ENCODE data around the gene ITPR1. TPM values are rescaled to one million over a fixed set of nuclear protein-coding genes. Genes with fewer than 3 reads are reported as not detected.

ITPR1 gene
- polyA plus RNA-seq, 1 donor = 16.4 TPM

DNA sequence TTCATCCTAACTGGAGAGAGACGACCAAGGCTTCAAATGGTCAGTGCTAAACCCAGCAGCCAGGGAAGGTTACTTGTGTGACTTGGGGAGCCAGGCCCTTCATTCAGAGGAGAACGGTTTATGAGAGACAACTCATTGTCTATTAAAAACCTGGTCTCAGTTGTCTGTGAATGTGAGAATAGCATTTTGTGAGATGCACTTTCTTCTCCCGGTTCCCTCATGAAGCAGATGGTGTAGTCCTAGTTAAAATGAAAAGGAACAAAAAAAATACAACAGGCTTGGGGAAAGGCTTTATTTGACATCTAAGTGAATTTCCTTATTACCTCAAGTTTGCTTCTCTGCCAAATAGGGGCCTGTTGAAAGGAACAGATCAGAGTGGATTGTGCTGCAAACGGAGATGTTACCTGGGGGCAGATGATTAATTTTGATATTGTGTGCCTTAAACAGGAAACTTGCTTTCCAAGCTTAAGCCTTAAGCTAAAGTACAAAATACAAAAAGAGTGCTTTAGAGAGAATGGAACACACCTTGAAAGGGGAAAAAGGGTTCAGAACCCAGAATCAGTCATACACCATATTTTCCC lies 283.3 kb downstream of the ITPR1 start:
- no peak for DNase-seq (ENCODE audit: low read depth)

DNA sequence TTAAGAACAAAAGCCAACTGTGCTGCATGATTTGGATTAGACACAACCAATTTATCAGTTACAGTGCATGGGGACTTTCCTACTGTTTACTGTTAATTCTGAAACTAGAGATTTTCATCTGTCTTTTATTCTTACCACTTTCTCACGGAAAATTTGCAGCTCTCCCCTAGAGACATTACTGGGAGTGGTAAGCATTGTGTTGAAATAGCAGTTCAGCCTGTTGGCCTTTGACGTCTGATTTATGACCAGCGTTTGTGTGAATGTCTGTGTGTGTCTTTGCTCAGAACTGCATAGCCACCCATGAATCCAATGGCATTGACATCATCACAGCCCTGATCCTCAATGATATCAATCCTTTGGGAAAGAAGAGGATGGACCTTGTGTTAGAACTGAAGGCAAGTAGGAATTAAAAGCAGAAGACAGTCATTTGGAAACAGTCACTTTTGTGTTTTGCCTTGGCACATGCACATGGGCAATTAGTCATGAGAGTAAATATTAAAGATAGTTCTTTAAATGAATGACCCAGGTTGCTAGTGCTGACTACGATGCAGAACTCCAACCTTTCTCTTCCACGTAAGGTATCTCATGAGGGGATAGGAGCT lies 283.9 kb downstream of the ITPR1 start:
- DNase-seq (ENCODE audit: low read depth) = no peak

DNA sequence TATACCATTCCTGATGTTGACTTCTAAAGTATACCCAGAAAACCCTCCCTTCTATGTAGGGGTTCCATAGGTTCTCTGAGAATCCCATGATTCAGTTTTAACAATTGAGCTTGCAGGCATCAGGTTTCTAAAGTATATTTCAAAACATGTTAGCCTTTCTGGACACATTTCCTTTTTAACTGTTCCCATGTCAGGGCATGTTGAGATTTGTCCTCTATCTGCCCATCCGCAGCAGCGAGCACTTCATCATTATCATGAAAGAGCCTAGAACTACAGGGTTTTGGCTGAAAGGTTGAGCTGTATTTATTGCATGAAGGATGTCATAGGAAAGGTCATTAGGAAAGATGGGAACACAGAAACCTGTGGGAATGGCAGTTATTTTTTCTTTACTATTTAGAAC lies 285.0 kb downstream of the ITPR1 start:
- no peak for DNase-seq (ENCODE audit: low read depth)

DNA sequence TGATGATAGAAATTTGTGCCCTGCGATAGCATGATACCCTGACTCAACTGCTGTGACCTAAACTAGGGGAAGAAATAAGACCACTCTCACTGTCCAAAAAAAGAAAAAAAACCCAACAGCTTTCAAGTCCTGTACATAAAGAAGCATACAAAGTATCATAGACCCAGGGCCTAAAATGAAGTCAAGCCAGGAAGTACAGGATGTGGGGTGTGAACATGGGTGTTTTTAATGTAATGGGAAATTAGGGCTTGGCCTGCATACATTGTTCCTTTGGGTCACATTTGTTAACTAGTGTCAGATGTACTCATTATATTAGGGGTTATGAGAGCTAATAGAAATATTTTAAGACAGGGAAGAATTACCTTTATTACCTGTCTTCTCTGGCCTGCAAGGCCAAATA lies 285.6 kb downstream of the ITPR1 start:
- no peak for DNase-seq (ENCODE audit: low read depth)

DNA sequence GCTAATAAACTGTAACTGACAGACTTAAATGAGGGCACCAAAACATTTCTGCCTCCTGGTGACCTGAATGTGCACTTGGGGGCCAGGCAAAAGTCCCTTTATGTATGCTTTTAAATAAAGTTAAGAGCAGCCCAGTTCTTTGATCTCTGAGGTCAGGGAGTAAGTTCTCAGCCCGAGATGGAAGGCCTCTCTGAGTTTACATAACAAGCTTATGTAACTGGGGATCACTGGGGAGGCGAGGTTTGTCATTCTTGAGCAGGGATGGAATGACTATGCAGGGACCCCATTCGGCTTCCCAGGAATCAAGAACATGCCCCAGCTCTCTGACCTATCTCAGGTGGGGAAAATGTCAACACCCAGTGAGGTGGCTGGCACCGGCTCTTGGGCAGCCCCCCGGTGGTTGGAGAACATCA lies 287.4 kb downstream of the ITPR1 start:
- DNase-seq (ENCODE audit: low read depth) = no peak

DNA sequence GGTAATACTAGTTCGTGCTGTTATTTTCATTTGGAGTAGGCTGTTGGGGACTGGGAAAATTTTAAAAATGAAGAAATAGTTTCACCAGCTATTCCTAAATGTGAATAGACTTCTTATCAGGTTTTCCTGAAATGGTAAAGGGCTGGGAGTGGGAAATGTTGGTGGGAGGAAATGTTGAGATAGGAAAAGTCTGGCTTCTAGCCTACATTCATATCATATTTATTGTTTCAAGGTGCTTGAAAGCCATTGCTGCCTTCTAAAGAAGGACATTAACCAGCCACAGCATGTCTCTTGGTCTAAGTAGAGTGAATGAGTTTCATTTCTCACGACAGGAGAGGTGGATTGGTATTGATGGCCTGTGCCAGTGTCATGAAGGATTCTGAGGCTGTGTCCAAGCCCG lies 288.9 kb downstream of the ITPR1 start:
- DNase-seq (ENCODE audit: low read depth) = no peak

DNA sequence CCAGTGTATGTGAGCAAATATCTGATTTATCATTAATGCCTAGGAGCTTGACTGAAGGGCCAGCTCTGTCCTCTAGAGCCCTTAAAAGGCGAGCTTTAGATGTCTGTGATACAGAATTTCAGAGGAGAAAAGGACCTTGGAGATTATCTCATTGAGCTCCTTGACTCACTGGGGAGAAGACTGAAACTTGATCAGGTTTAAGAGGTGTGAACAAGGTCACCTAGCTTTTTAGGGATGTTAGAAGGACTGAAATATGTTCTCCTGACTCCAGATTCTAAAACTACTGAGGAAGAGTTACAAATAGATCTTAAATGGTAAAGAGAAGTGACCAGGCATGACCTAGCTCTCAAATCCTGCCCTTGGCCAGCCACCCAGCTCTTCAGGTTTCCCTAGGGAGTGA lies 292.4 kb downstream of the ITPR1 start:
- DNase-seq (ENCODE audit: low read depth) = no peak

DNA sequence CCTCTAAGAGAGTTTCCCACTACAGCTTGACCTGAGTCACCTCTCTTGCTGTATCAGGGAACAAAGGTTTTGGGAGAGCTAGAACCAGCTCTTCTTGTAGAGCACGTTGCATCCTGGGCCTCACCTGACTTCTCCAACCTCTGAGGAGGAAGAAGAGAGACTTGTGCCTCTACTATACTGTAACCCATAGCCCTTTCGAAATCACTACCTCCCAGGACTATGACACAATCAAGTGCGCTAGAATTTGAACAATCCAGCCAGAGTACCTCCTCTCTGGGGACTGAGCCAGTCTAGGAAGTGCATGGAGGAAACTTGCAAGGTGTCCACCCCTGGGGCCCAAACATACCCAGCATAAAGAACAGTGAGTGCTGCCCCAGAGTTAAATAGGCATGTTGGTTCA lies 293.3 kb downstream of the ITPR1 start:
- DNase-seq (ENCODE audit: low read depth) = no peak

DNA sequence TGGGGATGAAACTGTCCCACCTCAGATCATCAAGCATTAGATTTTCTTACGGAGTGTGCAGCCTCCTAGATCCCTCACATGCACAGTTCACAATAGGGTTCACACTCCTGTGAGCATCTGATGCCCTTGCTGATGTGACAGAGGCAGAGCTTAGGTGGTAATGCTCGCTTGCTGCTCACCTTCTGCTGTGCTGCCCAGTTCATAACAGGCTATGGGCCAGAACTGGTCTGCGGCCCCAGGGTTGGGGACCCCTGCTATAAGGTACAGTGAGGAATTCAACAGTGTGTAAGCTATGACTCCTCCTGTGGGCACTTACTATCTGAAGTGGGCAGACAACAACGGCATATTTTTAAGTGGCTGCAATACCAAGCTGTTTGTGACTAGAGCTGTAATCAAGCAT lies 298.2 kb downstream of the ITPR1 start:
- DNase-seq (ENCODE audit: low read depth) = no peak

DNA sequence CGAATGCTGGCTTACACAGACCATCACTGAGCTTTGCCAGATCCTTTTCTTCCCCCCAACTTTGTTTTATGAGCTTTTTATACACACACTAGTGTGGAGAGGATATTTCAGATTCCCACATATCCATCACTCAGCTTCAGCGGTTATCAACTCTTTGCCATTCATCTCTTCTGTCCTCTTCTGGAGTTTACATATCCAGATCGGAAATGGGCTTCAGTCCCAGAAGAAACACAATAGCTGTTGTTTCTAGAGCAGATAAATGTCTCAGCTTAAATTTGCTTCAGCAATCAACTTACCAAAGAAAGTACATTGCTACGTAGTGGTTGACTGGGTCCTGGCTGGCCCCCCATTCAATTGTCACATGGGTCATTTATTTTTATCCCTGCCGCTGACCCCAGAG lies 300.2 kb downstream of the ITPR1 start:
- no peak for DNase-seq (ENCODE audit: low read depth)

DNA sequence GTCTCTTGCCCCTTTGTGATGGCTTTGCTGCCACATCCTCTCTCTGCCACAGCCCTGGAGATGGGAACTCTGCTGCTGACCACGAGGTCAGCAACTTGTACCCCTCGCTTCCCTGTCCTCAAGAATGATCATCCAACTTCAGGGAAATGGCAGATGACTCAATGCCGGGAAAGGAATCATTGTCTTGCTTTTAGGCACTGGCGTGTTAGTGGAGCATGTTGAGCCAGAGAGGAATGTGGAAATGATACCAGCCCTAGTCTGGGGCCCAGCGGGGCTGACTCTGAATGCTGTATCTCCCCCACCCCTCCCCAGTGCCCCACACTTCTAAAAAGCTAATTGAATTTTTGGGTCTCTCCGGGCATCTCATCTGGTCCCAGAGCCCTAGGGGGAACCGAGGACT lies 301.2 kb downstream of the ITPR1 start:
- DNase-seq (ENCODE audit: low read depth) = no peak

DNA sequence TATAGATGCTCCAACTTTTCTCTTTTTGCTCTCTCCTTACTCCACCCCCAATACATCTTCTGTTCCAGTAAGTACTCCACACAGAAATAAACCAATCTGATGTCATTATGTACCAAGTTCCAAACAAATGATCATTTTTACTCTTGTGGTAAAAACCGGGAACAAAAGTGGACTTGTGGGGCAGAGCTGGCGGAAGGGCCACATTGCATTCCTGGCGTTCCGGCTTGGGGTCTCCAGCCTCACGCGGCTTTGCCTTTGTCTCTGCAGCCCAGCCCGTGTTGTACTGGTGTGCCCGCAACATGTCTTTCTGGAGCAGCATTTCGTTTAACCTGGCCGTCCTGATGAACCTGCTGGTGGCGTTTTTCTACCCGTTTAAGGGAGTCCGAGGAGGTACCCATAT lies 301.6 kb downstream of the ITPR1 start:
- DNase-seq (ENCODE audit: low read depth) = no peak

DNA sequence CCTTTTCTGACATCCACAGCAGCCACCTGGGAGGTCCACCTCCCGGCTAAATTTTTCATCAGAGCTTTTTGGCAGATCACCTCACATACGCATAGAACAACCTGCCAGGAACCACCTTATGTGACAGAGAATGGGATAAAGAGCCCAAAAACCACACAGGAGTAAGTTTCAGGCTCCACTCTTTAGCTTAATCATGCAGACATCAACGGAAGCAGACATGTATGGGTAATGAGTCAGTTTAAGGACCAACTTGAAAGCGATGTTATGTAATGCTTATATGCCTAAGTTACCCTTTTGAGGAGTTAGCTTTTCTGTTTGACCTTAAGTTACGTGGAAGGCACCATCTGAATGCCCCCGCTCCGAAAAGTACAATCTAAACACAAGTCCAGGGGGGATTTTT lies 302.8 kb downstream of the ITPR1 start:
- DNase-seq (ENCODE audit: low read depth) = no peak

DNA sequence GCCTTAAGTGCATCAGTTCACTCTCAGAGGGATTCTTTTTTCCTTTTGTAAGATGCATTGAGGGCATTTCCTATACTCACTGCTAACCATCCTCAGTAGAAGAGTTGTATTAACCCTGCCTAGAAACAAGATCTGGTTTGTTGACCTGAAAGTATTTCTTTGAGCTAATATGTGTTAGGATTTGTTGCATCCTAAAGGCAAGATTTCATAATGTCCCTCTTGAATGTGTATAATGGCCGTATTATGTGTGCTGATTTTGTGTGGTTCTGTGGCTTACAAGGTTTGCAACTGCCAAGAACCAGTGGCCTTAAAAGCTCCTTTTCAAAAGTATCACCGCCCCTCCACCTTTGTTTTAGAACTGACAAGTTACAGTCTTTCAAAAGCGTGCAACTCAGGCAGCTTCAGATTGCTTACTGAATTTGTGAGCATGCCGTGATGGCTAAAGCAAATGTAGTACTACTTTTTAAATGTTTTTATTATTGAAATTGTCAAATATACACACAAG lies 304.1 kb downstream of the ITPR1 start:
- DNase-seq (ENCODE audit: low read depth) = no peak

DNA sequence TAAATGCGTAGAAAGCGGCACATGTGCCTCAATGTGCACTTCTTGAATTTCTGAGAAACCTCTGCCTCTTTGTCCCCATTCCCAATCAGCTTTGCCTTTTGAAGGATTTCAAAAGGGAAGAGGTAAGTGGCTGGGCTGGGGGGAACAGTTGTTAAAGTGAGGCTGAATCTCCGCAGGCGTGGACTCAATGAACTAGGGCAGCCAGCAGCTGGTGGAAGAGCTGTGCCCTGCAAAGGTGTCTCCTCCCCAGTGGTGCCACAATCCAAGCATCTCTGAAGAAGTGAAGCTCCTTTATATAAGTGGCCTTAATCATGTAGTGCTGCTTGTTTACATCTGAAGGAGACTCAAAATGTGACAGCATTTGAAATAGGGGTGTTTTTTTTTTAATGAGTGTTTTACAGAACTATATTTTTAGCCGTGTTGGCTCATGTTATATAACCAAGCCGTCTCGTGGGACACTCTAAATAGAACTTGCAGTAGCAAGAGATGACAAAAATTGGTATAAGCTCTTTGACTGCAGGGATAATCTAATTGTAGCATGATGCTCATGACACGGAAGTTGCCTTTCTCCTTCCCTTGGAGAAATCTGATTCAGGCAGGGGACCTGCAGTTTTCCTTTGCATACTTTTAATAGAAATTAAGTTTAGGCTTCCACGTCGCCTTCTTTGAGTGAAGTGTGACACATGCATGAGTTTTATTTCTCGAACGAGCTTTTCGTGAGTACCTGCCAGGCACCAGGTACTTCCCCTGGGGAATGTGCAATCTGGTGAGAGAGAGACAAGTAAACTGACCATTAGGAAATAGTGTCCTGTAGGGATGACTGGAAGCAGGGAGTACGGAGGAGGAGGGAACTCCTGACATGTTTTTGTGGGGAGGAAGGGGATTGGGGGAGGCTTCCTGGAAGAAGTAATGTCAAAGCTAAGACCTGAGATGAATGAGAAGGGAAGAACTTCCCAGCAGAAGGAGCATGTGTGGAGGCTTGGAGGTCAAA lies 306.4 kb downstream of the ITPR1 start:
- DNase-seq (ENCODE audit: low read depth) = no peak

DNA sequence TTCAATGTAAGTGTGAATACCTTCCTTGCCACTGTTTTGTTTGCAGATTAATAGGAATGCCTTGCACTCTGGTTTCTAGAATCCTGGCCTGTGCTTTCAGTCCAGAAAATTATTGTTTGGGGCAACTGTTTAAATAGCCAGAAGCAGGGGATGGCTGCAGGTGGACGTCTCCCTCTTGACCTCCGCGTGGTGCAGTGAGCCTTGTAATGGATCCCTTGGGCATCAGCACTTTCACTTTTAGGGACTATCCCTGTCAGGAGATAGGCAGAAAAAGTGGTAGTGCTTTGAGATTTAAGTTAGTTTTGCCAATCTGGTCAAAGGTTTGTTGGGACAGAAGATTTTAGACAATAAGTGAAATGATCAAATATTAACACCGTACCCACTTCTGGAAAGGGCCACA lies 307.4 kb downstream of the ITPR1 start:
- DNase-seq (ENCODE audit: low read depth) = no peak

DNA sequence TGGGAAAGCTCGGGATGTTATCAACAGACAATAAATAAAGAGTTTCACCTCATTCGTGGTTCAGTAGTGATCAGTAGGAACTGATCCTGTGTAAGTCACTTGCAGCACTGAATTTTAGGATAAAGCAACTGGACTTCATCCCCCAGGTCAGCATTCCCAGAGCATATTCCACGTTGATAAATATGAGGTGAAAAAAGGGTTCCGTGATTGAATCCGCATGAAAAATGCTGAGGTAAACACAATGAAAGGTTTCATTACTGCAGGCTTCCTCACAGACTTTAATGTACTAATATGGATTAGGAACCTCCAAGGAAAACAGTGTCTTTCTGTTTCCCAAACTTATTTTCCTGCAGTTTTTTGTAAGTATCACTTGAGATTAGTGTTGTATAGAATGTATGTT lies 308.7 kb downstream of the ITPR1 start:
- no peak for DNase-seq (ENCODE audit: low read depth)

DNA sequence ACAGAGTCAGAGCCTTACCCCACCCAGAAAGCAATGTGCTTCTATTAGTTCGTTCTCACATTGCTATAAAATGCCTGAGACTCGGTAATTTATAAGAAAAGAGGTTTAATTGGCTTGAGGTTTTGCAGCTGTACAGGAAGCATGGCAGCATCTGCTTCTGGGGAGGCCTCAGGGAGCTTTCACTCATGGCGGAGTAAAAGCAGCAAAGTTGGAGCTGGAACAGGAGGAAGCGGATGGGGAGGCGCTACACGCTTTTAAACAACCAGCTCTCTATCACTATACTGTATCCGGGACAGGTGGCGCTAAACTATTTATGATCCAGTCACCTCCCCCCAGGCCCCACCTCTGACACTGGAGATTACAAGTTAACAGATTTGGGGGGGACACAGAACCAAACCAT lies 309.8 kb downstream of the ITPR1 start:
- no peak for DNase-seq (ENCODE audit: low read depth)

DNA sequence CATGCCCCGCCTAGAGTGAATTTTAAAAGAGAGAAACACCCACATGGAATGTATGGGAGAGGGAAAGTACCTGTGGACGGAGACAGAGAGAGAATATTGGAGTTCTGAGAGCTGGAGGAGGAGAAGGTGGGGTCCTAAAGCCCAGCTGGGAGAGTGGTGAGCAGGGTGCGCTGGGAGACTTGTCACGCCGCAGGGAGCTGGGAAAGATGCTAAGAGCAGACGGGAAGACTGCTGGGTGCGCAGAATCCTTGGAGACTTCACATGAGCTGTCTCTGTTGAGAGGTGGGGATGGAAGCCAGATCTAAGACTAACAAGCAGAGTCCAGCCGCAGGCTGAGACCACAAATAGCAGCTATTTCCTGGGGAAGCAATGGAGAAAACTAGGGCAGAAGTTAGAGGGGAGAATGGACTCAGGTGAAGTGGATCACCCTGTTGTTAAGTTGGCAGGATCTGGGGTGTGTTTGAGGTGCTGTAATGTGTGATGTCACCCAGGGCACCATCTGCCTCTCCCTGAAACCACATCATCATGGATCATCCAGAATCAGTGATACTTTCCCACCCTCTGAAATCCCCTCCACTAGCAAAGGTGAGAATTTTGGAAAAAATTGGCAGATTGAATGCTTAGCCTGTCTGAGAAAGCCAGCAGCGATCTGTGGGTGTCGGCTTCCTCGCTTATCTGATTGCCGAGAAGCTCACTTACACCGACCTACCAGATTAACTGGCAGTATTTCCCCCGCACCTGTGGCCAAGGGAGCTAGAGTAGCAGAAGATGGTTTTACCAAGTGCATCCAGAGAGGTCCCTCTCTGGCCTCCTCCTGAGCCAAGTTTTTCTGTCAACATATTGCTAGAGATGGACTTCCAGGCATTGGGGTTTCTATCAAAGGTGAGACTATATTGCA lies 311.3 kb downstream of the ITPR1 start:
- no peak for DNase-seq (ENCODE audit: low read depth)

DNA sequence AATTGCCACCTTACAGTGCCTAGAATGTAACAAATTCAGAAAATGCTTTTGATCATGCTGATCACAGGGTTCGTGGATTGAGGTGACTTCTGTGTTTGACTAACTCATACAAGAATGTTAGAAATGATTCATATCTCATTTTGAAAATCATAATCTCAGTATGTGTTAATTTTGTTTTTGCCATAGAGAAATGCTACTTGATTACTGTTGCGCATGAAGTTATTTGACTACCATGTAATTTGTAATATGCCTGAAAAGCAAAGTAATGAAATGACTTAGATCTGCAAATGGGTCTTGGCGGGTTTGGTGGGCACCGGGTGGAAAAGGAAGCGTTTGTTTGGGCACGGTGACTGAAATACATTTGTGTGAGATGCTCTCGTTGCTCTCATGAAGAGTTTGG lies 312.5 kb downstream of the ITPR1 start:
- DNase-seq (ENCODE audit: low read depth) = no peak

DNA sequence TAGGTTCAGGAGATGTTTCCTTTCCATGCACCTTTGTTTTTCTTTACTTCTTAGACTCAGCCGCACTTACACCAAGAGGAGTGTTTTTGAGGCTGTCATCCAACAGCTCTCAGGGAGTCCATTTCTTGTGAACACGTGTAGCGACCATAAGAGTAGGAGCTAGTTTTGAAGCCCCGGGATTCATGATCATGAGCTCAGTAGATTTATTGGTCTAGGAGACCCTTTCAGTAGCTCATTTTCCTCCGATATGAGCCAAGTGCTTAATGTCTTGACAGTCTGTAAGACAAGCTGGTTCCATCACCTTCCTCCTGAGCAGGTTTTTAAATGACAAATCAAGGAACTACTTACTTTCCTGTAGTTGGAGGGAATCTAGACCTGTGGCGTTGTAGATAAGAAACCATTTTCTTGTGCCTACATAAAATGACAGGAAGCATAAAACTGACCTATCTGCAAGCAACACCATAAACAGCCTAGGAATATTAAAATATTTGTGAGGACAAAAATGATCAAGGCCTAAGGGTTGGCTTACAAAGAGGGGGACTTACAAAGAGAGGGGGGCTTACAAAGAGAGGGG lies 313.5 kb downstream of the ITPR1 start:
- DNase-seq (ENCODE audit: low read depth) = no peak
